ENCODE data around the gene MAML2.

Gene MAML2

GRCh38 chr11:96317571-96317970, 25.4 kb downstream of the MAML2 start:
- TF ChIP-seq GATA3 (IDR thresholded peaks at IDR 0.05; ENCODE audit: low read depth, low read length) (no peak), GATA2 (IDR thresholded peaks at IDR 0.05; ENCODE audit: low read depth, low read length) (no peak)

GRCh38 chr11:96316869-96317268, 26.1 kb downstream of the MAML2 start:
- TF ChIP-seq GATA3 (IDR thresholded peaks at IDR 0.05; ENCODE audit: low read depth, low read length) (no peak), GATA2 (IDR thresholded peaks at IDR 0.05; ENCODE audit: low read depth, low read length) (no peak)

DNA sequence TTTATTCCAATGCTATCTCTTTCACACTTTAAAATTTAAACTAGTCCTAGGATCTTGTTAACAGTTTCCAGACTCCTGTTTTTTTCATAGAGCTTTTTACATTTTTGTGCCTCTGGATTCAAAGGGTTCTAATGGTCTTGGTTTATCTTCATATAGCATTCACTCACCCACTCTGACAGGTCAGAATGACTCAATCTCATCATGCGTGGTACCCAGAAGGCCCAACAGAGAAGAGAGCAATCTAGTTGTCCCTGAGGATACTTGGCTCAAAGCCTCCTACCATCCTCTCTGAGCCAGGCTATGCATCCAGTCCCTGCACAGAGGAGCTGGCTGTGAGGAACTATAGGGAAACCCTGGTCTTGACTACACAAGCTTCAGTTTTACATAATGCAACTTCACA, 27.5 kb downstream of the MAML2 start:
- TF ChIP-seq GATA2 (IDR thresholded peaks at IDR 0.05; ENCODE audit: low read depth, low read length) (no peak), GATA3 (IDR thresholded peaks at IDR 0.05; ENCODE audit: low read depth, low read length) (no peak)

GRCh38 chr11:96314326-96315020, 28.5 kb downstream of the MAML2 start:
- TF ChIP-seq GATA3 (IDR thresholded peaks at IDR 0.05; ENCODE audit: low read depth, low read length) (no peak), GATA2 (IDR thresholded peaks at IDR 0.05; ENCODE audit: low read depth, low read length) (no peak)

- TF ChIP-seq GATA3 (IDR thresholded peaks at IDR 0.05; ENCODE audit: low read depth, low read length) = no peak
Observed at GRCh38 chr11:96313163-96313562, 29.8 kb downstream of the MAML2 start.

DNA sequence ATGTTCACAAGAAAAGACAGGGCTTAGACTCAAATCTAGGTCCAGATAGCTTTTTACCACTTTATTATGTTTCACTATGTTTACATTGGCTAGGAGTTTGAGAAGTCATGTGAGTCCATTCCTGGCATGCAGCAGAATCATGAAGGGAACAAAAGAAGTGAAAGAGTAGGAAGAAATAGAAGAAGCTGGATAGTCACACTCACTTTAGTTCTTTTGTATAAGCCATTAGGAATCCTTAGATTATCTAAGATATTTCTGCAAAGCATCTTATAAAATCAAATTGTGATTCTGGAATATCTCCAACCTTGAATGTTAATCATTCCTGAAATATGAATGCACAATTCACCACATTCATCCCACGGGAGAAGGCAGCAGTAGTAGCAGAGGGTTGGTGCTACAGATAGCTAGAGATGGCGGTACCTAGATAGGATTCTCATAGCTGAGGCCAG, 31.9 kb downstream of the MAML2 start:
- TF ChIP-seq GATA3 (IDR thresholded peaks at IDR 0.05; ENCODE audit: low read depth, low read length) (no peak), GATA2 (IDR thresholded peaks at IDR 0.05; ENCODE audit: low read depth, low read length) (no peak)

- TF ChIP-seq GATA2 (IDR thresholded peaks at IDR 0.05; ENCODE audit: low read depth, low read length) (no peak), GATA3 (IDR thresholded peaks at IDR 0.05; ENCODE audit: low read depth, low read length) (no peak)
Observed at GRCh38 chr11:96310236-96310635, 32.8 kb downstream of the MAML2 start.

- no peak for TF ChIP-seq GATA3 (IDR thresholded peaks at IDR 0.05; ENCODE audit: low read depth, low read length)
- no peak for TF ChIP-seq GATA2 (IDR thresholded peaks at IDR 0.05; ENCODE audit: low read depth, low read length)
Observed at GRCh38 chr11:96309643-96310017, 33.4 kb downstream of the MAML2 start.

- TF ChIP-seq GATA3 (IDR thresholded peaks at IDR 0.05; ENCODE audit: low read depth, low read length) = no peak
Observed at GRCh38 chr11:96309016-96309642, 33.9 kb downstream of the MAML2 start.

DNA sequence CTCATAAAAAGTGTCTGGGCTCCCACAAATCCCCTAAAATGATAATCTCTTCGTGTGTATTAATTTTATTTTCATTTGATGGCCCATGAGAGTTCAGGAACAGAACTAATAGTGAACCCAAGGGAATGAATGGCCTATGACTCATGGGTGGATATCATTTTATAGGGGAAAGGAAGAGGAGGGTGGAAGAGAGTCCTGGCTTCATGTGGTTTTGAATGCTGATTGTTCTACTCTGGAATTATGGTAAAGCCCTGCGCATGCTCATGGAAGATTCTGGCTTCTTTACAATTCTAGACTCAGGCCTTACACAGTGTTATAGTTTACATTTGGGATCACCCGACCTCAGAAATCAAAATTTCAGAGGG, 35.2 kb downstream of the MAML2 start:
- TF ChIP-seq GATA3 (IDR thresholded peaks at IDR 0.05; ENCODE audit: low read depth, low read length) (no peak), GATA2 (IDR thresholded peaks at IDR 0.05; ENCODE audit: low read depth, low read length) (no peak)

DNA sequence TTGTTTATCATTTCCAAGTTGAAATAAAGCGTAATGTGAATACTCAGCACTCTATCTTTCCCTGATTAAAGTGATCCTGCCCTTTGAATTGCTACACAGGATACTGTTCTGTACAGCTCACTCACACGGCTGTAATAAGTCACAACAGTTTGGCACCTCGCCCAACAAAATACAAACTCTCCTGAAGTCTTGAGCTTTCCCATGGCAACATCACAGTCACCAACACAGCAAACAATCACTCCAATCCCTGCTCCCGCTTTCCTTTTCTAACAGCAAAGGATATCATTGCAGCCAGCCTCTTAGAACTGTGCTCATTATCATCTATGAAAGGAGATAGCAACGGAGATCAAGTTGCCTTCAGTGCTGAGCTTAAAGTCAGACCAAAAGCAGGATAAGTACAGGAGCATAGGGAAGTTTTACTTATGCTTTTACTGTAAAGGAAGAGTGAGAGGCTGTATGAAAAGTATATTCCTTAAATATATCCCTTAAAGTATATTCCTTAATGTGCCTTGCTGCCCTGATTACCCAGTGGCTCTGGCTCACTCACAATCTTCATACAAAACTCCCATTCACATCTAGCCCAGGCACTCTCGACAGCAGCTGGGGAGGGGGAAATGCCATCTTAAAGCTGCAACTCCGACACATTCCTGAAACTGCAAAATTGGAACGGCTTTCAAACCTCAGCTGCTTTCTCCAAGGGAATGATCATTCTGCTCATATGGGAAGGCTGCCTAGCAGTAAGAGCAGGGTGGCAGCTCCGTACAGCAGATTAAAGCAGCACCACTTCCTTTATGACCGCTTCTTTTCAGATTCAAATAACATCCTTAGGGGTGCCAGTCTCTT, 35.8 kb downstream of the MAML2 start:
- no peak for TF ChIP-seq GATA2 (IDR thresholded peaks at IDR 0.05; ENCODE audit: low read depth, low read length)

DNA sequence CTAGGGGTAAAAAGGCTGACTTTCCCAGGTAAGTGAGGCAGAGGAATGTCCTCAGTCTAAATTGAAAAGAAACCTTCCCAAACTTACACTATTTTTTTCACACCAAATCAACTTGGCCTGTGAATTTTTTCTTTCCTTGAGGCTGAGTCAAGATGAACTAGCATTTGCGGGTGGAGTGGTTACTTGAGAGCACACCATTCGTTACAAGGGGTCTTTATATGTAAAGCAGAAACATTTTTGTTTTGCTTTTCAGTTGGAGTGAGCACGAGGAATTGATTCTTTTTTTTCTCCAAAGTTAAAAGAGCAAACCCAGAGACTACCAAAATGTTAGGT, 36.4 kb downstream of the MAML2 start:
- no peak for TF ChIP-seq GATA3 (IDR thresholded peaks at IDR 0.05; ENCODE audit: low read depth, low read length)
- no peak for TF ChIP-seq GATA2 (IDR thresholded peaks at IDR 0.05; ENCODE audit: low read depth, low read length)

DNA sequence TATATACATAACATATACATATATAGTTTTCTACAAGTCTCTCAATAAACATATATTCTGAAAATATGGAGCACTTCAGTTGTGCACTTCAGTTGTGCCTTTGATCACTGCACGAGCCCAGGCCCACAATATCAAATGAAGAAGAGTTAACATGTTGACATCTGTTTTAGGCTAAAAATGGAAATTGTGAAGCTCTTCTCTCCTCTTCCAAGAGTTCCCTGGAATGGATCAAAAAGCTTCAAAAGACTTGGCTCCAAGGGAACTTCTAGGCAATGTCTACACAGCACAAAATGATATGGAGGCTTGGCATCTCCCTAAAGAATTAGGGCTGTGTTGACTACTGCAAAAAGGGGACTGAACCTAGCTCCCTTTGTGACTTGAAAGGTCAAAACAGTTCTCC, 36.9 kb downstream of the MAML2 start:
- no peak for TF ChIP-seq GATA2 (IDR thresholded peaks at IDR 0.05; ENCODE audit: low read depth, low read length)
- TF ChIP-seq GATA3 (IDR thresholded peaks at IDR 0.05; ENCODE audit: low read depth, low read length) = no peak

DNA sequence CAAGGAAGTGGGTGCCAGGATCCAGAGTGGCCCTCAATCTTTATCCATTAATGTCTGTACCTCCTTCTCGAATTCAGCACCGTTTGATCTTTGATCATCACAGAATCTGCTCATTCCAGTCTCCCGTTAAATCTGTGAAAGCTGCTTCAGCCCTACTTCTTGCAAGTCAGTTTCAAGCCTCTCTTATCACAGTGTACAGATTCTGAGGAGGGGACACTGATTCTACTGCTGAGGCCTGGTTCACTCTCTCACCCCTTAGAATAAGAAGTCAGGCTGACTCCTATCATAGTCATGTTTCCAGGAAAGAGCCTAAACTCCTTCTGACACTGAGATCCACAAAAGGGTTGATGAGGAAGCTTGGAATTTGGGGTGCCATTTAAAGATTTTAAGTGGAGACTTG, 39.0 kb downstream of the MAML2 start:
- no peak for TF ChIP-seq GATA3 (IDR thresholded peaks at IDR 0.05; ENCODE audit: low read depth, low read length)
- TF ChIP-seq GATA2 (IDR thresholded peaks at IDR 0.05; ENCODE audit: low read depth, low read length) = no peak

- TF ChIP-seq GATA2 (IDR thresholded peaks at IDR 0.05; ENCODE audit: low read depth, low read length) (no peak), GATA3 (IDR thresholded peaks at IDR 0.05; ENCODE audit: low read depth, low read length) (no peak)
Observed at GRCh38 chr11:96303064-96303463, 39.9 kb downstream of the MAML2 start.
